Measurements from ENCODE around the gene F2RL2.

GRCh38 chr5:76570153-76570552 is 53.0 kb downstream of the F2RL2 start:
- TF ChIP-seq ZNF704 (tag by site-specific recombination; IDR thresholded peaks at IDR 0.05) (no peak), ZNF266 (tag by site-specific recombination; IDR thresholded peaks at IDR 0.05; ENCODE audit: low read depth) (no peak), ZNF311 (tag by site-specific recombination; IDR thresholded peaks at IDR 0.05; ENCODE audit: borderline replicate concordance) (no peak), ZNF362 (tag by site-specific recombination; IDR thresholded peaks at IDR 0.05) (no peak), ZBTB26 (tag by site-specific recombination; optimal IDR thresholded peaks at IDR 0.05) (no peak), ZNF600 (tag by site-specific recombination; IDR thresholded peaks at IDR 0.05) (no peak), ZFP3 (tag by site-specific recombination; IDR thresholded peaks at IDR 0.05; ENCODE audit: low read depth) (no peak), KLF16 (tag by site-specific recombination; IDR thresholded peaks at IDR 0.05) (no peak), ZBTB44 (tag by site-specific recombination; IDR thresholded peaks at IDR 0.05) (no peak)
- TF ChIP-seq, protein P1, sequence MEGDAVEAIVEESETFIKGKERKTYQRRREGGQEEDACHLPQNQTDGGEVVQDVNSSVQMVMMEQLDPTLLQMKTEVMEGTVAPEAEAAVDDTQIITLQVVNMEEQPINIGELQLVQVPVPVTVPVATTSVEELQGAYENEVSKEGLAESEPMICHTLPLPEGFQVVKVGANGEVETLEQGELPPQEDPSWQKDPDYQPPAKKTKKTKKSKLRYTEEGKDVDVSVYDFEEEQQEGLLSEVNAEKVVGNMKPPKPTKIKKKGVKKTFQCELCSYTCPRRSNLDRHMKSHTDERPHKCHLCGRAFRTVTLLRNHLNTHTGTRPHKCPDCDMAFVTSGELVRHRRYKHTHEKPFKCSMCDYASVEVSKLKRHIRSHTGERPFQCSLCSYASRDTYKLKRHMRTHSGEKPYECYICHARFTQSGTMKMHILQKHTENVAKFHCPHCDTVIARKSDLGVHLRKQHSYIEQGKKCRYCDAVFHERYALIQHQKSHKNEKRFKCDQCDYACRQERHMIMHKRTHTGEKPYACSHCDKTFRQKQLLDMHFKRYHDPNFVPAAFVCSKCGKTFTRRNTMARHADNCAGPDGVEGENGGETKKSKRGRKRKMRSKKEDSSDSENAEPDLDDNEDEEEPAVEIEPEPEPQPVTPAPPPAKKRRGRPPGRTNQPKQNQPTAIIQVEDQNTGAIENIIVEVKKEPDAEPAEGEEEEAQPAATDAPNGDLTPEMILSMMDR (tag by site-specific recombination; IDR thresholded peaks at IDR 0.05) = no peak
- TF ChIP-seq, protein P2, sequence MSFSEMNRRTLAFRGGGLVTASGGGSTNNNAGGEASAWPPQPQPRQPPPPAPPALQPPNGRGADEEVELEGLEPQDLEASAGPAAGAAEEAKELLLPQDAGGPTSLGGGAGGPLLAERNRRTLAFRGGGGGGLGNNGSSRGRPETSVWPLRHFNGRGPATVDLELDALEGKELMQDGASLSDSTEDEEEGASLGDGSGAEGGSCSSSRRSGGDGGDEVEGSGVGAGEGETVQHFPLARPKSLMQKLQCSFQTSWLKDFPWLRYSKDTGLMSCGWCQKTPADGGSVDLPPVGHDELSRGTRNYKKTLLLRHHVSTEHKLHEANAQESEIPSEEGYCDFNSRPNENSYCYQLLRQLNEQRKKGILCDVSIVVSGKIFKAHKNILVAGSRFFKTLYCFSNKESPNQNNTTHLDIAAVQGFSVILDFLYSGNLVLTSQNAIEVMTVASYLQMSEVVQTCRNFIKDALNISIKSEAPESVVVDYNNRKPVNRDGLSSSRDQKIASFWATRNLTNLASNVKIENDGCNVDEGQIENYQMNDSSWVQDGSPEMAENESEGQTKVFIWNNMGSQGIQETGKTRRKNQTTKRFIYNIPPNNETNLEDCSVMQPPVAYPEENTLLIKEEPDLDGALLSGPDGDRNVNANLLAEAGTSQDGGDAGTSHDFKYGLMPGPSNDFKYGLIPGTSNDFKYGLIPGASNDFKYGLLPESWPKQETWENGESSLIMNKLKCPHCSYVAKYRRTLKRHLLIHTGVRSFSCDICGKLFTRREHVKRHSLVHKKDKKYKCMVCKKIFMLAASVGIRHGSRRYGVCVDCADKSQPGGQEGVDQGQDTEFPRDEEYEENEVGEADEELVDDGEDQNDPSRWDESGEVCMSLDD (tag by site-specific recombination; IDR thresholded peaks at IDR 0.05) = no peak
